ENCODE measurements around the gene SMIM24.
"Not testable (repeated sequence)": the region's sequence is repeated elsewhere in the genome, so short reads cannot be mapped to it uniquely, and the experiment has no call there.

The SMIM24 gene

DNA sequence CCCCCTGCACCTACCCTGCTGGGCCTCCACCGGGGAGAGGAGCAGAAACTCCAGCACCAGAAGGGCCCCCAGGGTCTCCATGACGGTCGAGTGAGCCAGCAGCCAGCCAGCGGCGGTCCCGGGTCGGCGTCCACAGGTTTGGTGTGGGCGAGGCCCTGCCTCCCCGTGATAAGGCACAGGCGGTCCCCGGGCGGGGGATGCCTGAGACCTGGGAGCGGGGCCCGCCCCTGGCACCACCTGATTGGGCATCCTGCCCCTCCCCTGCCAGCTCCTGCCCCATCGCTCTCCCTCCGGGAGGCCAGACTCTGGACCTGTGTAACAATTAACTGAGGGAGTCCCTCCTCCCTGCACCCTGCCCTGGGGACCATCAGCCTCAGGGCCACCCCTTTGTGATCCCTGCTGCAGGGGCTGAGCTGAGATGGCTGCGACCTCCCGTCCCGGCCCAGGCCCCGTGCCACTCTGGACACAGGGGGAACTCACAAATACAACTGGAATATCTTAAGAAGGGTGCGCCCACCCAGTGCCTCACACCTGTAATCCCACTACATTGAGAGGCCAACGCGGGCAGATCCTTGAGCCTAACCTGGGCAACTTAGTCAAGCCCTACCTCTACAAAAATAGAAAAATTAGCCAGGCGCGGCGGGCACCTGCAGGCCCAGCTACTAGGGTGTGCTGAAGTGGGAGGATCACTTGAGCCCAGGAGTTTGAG is at the start of gene SMIM24:
Gene SMIM24 (minus strand): TSS at position 143 of the 709 bp plus-strand sequence. CDS start 62 bp downstream, at position 81.
- no peak for DNase-seq

DNA sequence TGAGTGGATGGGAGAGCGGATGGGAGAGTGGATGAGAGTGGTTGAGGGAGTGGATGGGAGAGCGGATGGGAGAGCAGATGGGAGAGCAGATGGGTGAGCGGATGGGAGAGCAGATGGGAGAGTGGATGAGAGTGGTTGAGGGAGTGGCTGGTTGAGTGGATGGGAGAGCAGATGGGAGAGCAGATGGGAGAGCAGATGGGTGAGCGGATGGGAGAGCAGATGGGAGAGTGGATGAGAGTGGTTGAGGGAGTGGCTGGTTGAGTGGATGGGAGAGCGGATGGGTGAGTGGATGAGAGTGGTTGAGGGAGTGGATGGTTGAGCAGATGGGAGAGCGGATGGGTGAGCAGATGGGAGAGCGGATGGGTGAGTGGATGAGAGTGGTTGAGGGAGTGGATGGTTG is 49.0 kb upstream of the SMIM24 start:
- DNase-seq = not testable (repeated sequence)

DNA sequence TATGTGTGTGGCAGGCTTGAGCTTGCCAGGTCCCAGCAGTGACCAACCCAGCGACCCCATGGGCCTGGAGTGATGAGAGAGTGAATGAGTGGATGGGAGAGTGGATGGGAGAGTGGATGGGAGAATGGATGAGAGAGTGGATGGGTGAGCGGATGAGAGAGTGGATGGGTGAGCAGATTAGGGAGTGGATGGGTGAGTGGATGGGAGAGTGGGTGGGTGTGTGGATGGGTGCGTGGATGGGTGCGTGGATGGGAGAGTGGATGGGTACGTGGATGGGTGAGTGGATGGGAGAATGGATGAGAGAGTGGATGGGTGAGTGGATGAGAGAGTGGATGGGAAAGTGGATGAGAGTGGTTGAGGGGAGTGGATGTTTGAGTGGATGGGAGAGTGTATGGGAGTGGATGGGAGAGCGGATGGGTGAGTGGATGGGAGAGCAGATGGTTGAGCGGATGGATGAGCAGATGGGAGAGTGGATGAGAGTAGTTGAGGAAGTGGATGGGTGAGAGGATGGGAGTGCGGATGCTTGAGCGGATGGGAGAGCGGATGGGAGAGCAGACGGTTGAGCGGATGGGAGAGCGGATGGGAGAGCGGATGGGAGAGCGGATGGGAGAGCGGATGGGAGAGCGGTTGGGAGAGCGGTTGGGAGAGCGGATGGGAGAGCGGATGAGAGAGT is 48.4 kb upstream of the SMIM24 start:
- DNase-seq = no peak

DNA sequence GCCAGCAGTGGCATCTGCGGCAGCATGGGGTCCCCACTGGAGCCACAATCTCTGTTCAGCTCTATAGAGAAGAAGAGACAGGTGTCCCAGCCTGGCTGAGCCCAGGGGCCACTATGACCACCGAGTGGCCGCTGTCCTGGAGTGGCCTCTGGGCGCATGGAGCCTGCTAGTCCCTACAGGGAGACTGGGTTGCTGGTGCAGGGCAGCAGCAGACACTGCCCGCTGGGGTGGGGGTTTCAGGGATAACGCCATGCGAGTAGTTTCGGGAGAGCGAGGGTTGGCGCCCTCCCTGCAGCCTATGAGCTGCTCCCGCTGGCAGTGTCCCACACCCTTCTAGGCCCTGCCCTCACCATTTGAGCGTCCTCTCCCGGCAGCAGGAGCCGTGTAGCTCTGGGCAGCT is 47.8 kb upstream of the SMIM24 start:
- no peak for DNase-seq

DNA sequence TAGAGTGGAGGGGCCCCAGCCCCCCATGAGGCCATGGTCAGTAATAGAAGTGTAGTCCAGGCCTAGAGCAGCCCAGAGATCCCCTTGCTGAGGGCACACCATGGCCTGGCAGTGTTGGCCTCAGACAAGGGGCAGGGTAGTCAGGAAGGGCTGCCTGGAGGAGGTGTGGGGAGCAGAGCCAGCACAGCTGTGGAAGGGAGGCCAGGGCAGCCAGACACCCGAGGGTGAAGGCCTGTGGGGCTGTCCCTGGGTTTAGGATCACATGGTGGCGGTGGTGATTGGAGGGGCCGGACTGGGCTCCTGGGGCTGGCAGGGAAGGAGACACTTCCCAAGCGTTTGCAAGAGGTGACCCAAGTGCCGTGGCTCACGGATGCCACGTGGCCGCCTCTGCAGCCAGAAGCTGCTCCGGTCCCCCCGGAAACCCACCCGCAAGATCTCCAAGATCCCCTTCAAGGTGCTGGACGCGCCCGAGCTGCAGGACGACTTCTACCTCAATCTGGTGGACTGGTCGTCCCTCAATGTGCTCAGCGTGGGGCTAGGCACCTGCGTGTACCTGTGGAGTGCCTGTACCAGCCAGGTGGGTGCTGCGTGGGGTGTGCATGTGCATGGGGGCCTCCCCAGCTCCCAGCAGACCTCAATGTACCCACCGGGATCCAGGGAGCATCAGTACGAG is 47.0 kb upstream of the SMIM24 start:
- no peak for DNase-seq

DNA sequence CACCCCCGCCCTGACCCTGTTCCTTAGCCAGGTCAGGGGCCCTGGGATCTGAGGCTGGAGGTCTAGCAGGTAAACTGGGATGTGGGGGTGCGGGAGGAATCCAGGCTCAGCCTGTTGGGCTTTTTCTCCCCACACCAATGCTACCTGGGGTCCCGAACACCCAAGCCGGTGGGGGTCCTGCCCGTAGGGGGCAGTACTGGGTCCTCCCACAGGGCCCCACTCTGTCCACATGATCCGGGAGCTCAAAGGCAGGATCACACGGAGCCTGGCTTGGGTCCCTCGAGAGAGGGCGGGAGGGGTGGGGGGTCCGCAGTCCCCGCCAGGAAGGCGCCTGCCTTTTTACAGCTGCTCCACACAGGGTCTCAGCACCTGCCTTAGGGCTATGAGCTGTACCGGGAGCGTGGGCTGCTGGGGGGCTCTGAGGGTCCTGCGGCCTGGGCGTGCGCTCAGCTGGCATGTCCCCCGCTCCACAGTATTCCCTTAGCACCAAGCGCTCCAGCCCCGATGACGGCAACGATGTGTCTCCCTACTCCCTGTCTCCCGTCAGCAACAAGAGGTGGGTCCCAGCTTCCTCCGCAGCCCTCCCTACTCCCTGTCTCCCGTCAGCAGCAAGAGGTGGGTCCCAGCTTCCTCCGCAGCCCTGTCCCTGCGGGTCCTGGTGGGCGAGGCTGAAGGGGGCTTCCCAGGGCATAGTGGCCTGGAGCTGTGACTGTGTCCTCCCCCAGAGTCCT is 46.3 kb upstream of the SMIM24 start:
- DNase-seq = no peak

DNA sequence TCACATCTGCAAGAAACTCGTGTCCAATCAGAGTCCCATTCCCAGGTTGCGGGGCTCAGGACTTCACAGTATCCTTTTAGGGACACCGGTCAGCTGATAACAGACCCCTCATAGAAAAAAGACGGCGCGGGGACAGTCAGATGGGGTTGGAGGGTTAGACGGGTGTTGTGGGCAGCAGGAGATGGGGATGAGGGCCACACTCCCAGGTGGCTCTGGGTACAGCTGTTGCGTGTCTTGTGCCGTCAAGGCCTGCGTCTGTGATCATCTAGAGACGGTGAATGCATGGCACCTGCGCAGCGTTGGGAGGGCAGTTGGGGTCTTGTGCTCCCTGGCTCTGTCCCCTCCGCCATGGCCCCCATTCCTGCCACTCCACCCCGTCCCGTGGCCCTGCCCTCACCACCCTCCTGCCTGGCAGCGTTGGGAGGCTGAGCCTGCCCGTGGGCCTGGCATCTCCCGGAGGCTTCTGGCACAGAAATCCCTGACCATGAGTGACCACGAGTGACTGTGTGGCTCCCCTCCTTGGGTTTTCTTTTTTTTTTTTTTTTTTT is 44.7 kb upstream of the SMIM24 start:
- no peak for DNase-seq

DNA sequence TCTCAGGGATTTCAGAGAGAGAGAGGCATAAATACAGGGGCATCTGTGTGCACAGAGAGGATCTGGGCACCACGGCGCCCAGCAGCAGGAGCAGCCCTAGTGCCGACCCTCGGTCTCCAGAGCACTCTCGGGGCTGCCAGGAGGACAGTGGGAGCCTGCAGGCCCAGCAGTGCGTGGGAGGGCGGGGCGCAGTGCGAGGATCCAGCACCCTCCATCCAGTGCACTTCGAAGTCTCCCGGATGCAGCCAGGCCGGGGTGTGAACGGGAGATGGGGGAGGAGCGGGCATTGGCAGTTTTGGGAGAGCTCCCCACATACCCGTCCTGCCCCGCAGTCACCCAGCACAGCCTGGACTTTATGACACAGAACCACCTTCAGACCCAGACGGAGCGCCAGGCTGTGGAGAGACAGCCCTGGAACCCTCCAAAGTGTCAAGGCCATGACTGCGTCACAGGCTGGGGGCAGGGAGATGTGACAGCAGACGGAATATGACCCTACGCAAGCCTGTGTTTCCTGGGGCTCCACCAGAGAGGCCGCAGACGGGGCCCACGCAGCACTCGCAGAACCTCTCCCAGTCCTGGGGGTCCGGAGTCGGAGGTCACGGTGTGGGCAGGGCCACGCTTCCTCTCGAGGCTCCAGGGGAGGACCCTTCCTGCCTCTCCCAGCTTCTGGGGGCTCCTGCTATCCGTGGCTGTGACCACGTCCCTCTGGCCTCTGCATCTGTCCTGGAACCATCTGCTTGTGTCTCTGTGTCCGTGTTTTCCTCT is 43.9 kb upstream of the SMIM24 start:
- no peak for DNase-seq

DNA sequence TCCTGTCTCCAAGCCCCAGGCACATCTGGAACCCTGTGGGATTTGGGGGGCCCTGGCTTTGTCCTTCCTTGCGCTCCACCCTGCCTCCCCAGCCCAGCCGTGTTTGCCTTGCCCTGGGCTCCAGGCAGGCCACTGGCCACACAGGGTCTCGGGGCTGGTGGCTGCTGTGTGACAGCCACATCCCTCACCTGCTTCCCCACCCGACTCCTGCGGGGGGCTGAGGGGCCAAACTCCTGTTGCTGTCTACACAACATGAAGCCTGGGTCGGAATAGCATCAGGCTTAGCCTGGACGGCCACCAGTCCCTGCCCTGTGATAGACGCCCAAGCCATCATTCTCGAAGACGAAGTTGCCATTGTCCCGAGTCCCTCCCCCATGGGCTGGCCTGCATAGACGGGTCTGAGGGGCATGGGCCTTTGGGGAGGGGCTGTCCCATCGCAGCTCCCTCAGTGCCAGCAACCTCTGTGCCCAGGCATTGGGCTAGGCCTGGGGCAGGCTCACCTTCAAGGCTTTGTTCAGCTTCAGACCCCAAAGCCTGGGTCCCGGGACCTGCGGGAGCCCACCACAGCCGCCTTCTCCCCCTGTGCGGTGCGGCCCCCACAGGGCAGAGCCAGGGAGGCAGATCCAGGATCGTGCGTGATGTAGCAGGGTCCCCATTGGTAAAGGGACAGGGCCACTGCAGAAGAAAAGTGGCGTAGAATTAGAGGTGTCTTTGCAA is 43.2 kb upstream of the SMIM24 start:
- DNase-seq = no peak

DNA sequence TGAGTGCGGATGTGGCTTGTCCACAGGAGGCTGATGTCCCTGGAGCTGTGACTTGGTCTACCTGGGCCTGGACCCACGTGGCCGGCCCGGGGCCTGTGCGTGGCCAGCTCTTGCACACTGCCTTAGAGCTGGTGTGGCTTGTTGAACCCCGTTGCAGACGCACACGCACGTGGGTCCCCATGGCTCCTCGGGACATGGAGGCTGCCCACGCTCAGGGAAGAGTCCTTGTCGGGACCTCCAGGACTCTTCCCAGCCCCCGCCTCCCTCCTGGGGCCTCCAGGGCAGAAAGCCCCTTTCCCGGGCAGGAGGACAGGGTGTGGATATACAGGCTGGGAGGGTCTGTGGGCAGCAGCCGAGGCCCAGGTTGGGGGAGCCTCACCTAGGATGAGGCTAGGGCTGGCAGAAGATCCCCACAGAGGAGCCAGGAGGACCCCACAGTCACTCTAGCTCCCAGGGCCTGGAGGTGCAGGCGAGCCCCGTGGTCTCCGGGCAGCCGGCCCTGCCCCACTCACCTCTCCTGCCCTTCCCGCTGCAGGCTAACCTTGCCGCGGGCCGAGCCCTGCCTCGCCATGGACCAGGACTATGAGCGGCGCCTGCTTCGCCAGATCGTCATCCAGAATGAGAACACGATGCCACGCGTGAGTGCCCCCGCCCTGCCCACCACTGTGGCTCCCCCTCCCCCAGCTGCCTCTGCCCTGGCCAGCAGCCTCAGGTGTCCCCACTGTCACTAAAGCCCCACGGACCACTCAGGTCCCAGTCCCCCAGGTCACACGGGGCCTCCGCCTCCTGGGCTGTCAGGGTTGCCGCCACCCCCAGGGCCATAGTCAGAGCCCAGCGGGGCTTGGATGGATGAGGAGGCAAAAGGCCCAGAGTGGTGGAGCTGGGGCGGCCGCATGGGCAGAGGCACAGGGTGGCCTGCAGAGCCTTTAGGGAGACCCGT is 42.4 kb upstream of the SMIM24 start:
- no peak for DNase-seq

DNA sequence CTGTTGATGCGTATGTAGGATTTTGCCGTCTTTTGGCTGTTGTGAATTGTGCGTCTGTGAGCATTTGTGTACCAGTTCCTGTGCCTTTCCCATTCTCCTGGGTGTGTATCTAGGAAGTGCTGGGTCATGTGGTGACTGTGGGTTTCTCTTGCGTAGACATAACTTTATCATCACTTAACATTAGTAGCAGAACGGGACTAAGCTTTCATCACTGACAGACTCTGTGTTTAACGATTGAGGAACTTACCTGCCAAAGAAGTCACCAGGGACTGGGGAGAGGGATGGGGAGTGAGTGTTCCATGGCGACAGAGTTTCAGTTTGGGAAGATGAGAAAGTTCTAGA is 40.8 kb upstream of the SMIM24 start:
- DNase-seq = no peak

DNA sequence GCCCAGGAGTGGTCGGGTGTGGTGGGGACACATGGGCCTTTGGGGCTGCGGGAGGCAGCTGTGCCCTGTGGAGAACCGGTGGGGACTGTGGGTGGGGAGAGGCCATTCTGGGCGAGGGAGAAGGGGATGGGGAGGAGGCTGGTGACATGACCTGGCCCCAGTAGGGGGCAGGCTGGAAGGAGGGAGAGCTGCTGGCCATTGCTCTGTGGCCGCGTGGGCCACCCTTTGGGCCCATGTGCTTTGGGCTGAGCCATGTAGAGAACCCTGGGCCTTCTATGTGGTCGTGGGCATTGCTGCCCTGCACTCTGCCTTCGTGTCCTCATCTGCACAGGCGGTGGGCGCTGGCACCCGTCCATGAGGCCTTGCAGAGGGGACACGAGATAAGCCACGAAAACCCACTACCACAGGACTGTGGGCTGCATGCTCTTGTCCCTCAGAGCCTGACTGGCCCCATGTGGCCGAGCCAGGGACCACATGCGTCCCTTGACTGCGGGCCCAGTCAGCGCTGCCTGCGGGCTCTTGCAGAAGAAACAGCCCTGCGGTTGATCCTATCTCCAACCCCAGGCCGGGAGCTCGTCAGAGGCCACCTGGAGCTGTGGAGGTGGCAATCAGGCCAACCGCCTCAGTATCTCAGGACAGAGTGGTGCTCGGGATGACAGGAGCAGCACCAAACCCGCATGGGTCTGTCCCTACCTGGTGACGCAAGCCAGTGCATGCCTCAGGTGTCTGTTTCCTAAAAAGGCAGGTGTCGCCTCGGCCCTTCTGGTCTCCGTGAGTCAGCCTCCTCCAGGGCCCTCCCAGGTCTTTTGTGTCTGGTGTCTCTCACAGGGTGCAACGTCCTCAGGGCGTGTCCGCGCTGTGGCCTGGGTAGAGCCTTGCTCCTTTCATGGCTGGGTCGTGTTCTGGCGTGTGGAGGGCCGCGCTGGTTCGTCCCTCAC is 40.1 kb upstream of the SMIM24 start:
- no peak for DNase-seq

DNA sequence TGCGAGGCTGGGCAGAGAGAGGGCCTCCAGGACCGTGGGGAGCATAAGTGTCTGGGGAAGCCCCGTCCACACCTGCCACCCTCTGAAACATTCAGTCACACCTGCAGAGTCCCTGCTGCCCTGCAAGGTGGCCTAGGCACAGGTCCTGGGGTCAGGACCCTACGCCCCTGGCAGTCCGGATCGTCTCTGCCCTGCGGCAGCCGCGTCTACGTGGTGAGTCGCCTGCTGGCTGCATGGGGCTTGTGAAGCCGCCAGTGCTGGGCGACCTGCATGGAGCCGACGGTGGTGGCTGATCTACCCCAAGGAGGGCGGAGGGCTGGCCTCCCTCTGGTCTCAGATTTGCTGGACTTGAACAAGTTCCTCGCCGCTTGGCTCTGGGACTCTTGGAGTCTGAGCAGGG is 38.8 kb upstream of the SMIM24 start:
- no peak for DNase-seq

DNA sequence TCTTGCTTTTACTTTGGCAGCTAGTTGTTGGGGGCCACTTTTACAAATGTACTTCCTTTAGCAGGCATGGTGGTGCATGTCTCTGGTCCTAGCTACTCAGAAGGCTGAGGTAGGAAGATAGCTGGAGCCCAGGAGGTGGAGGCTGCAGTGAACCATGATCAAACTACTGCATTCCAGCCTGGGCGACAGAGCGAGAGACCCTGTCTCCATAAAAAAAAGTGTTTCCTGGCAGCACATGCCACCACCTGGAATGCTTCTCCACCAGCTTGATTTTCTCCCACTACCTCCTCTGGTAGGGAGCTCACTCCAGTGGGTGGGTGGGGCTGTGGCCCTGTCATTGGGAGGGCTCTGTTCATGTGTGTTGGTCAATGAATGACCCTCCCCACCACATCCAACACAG is 38.3 kb upstream of the SMIM24 start:
- no peak for DNase-seq

DNA sequence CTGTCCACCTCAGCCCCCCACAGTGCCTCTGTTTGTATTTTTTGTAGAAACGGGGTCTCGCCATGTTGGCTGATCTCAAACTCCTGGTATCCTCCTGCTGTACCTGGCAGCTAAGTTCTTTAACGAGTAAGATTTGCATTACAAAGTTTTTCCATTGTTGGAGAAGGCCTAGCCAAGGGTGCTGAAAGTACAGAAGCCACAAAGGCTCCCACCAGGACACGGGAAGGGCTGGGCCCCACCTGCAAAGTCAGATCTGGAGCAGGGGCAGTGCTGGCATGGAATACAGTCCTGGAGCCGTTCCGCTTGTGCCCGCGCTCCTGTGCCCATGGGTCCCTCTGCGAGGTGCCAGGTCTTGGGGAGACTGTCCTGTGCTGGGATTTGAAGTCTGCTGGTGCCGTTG is 37.9 kb upstream of the SMIM24 start:
- no peak for DNase-seq

DNA sequence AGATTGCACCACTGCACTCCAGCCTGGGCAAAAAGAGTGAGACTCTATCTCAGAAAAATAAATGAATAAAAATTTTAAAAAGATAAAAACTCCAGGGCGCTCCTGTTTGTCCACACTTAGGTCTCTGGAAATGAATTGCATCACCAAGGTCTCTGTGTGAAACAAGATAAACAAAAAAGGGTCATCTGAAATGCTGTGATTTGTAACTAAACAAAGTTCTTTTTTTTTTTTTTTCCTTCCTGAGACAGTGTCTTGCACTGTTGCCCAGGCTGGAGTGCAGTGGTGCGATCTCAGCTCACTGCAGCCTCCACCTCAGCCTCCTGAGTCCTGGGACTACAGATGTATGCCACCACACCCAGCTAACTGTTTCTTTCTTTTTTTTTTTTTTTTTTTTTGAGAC is 37.3 kb upstream of the SMIM24 start:
- no peak for DNase-seq

DNA sequence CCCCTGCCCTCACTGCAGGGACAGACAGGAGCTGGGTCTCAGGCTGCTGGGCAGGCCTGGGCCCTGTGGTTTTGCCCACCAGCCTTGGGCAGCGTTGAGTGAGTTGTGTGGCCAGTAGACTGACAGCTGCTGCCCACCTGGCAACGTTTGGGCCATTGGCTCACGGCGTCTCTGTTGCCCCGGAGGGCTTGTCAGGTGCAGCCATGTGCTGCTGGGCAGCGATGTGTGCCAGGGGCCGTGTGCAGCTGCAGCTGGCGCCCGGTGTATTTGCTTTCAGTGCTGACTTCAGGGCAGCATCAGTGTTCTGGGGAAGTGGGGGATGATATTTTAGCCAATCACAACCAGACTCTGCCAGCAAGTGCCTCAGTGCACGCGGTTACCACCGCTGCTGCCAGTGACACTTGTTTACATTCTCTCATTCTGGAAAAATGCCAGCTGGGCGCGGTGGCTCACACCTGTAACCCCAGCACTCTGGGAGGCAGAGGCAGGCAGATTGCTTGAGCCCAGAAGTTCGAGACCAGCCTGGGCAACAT is 36.4 kb upstream of the SMIM24 start:
- DNase-seq = peak; percentile 43

DNA sequence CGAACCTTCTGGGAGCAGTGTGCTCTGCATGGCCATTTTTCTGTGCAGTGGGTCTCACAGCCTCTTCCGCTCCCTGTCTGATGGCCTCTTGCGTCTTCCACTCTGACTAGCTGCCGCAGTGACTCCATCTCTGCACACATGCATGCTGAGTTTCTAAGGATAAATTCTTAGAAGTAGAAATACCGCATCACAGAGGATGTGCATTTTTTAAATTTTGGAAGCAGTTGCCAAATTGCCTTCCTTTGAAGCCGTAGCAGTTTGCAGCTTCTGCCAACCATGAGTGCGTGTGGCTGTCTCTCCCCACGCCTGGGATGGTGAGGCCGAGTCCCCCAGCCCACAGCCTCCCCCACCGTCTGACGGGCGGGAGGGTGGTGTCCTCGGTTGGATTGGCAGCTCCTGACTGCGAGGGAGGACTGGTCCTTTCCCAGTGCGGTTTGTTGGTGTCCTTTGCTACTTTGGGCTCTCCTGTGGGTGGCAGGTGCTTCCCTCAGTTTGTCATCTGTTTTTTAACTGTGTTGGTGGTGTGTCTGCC is 35.6 kb upstream of the SMIM24 start:
- DNase-seq = no peak

DNA sequence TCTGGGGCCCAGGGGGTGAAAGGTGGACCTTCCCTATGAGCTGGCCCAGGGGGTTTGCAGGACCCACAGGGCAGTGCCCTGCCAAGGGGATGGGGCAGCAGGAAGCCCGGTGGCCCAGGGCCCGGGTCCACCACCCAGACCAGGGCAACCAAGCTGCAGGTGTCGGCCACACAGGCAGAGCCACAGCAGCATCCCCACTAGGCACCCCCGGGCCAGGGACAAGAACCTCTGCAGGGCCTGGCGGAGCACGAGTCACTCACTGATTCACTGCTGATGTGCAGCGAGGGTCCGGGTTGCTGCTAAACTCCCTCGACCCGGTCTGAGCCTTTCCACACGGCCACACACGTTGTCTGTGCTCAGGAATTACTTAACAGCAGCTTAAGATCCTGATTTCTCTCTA is 34.6 kb upstream of the SMIM24 start:
- DNase-seq = no peak

Data from activated T-cell treated with anti-CD3 and anti-CD28 coated beads, Interleukin-2, amount 50 U/mL, for 1 hour (primary cell).